Measurements from ENCODE around the gene TBC1D24. TPM values are rescaled to one million over a fixed set of nuclear protein-coding genes. Genes with fewer than 3 reads are reported as not detected.

Gene TBC1D24
- polyA plus RNA-seq, 1 experiment, result 9.2 TPM

DNA sequence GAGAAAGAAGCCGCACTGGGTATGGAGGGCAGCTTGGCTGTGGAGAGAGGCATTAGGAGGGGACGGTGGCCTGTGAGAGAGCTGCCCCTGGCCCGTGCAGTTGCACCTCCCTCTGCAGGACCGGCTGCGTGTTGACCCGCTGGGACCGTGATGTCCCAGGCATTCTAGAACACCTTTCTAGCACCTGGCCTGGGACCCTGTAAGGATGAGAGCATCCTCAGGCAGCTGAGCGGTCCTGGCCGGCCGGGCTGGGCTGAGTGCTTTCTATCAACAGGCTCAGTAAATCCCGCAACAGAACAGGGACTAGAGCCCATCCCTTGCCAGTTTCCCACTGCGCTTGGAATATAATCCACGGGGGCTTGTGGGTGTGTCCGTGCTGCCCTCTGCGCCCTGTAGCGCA is 14.7 kb downstream of the TBC1D24 start:
- no peak for DNase-seq (ENCODE audit: low read depth)
- Histone ChIP-seq H3K4me3 (ENCODE audit: low read depth, low read length) (no peak overlapping the region), H3K36me3 (ENCODE audit: control insufficient read depth, insufficient read depth, low read length) (peaks cover 15% of the 10 kb centered on the region), H3K27me3 (ENCODE audit: control insufficient read depth, insufficient read depth, low read length) (no peaks in the 10 kb centered on the region)
- ChIA-PET CTCF (interaction anchor here (0.5 to 8.3 kb wide), 4 partner anchors 12 to 242 kb away, joined by 3 to 63 read pairs (median 4); partner anchors contain the start of genes ECI1 and TBC1D24), POLR2A (no interaction called here)
- TF ChIP-seq, protein P1, sequence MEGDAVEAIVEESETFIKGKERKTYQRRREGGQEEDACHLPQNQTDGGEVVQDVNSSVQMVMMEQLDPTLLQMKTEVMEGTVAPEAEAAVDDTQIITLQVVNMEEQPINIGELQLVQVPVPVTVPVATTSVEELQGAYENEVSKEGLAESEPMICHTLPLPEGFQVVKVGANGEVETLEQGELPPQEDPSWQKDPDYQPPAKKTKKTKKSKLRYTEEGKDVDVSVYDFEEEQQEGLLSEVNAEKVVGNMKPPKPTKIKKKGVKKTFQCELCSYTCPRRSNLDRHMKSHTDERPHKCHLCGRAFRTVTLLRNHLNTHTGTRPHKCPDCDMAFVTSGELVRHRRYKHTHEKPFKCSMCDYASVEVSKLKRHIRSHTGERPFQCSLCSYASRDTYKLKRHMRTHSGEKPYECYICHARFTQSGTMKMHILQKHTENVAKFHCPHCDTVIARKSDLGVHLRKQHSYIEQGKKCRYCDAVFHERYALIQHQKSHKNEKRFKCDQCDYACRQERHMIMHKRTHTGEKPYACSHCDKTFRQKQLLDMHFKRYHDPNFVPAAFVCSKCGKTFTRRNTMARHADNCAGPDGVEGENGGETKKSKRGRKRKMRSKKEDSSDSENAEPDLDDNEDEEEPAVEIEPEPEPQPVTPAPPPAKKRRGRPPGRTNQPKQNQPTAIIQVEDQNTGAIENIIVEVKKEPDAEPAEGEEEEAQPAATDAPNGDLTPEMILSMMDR (IDR thresholded peaks at IDR 0.05; ENCODE audit: insufficient read depth, low read depth, low read length), result no peak

DNA sequence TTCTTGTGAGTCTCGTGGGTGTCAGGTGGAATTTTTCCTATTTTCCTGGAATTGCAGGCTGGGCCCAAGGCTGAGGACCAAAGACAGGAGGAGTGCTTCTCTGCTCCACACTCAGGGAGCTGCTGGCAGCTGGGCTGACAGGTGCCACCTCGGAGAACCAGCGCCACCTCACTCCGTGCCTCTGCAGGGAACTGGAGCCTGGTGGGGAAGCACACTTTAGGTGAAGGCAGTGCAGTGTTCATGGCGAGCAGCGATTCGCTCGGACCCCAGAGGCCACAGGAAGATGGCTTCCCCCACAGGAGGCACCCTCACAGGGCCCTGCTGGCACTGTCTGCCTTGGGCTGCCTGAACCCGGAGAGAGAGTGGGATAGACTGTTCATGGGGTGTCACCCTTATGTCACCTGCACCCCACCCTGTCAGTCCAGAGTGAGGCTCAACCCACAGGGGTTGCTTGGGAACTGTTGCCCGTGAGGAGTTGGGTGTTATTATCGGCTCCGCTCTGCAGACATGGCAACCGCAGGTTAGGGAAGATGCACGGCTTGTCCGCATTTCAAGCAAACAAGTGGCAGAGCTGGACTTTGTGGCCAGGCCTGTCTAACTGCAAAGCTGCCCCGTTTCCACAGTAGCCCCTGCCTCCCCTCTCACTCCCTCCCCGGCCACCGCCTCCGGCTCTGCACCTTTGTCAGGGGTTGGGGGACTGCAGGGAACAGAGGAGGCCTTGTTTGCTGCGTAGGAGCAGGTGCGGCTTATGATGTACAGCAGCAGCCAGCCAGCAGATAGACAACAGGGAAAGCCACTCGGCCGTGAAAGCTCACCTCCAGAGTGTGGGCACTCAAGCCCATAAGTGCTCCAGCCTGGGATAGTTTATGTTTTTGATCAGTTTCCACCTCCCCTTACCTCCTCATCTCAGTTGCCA is 15.5 kb downstream of the TBC1D24 start:
- TF ChIP-seq, protein P1 (IDR thresholded peaks at IDR 0.05; ENCODE audit: insufficient read depth, low read depth, low read length), result no peak
- Histone ChIP-seq H3K27me3 (ENCODE audit: control insufficient read depth, insufficient read depth, low read length) (no peaks in the 10 kb centered on the region), H3K4me3 (ENCODE audit: low read depth, low read length) (no peak overlapping the region), H3K36me3 (ENCODE audit: control insufficient read depth, insufficient read depth, low read length) (peaks cover 15% of the 10 kb centered on the region)
- ChIA-PET CTCF (interaction anchor here (0.5 to 3.2 kb wide), 3 partner anchors 11 to 243 kb away, joined by 3 to 19 read pairs (median 4); partner anchors contain the start of gene ECI1), POLR2A (no interaction called here)
- DNase-seq (ENCODE audit: low read depth), result no peak

DNA sequence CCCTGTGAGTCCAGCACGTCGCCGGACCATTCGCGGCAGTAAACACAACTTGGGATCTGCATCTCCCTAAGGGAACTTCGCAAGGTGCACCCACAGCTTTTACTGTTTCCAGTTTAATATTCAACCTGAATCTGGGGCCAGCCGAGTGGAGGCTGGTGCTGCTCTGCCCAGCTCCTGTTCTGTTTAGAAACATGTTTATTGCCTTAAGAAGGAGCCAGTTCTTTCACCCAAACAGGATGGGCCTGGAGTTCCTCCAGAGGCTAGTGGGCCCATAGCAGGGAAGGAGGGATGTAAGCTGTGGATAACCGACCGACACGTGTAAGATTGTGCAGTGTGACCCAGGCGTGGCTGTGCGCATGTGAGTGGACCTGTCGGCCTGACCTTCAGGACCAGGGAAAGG is 17.4 kb downstream of the TBC1D24 start:
- no peak for DNase-seq (ENCODE audit: low read depth)
- Histone ChIP-seq H3K27me3 (ENCODE audit: control insufficient read depth, insufficient read depth, low read length) (no peaks in the 10 kb centered on the region), H3K36me3 (ENCODE audit: control insufficient read depth, insufficient read depth, low read length) (peaks cover 23% of the 10 kb centered on the region), H3K4me3 (ENCODE audit: low read depth, low read length) (no peak overlapping the region)
- ChIA-PET POLR2A (no interaction called here), CTCF (interaction anchor here (0.6 to 3.2 kb wide), 3 partner anchors 9 to 239 kb away, joined by 3 to 19 read pairs (median 4); no protein-coding TSS in a partner anchor)
- TF ChIP-seq, protein P1 (IDR thresholded peaks at IDR 0.05; ENCODE audit: insufficient read depth, low read depth, low read length), result no peak

DNA sequence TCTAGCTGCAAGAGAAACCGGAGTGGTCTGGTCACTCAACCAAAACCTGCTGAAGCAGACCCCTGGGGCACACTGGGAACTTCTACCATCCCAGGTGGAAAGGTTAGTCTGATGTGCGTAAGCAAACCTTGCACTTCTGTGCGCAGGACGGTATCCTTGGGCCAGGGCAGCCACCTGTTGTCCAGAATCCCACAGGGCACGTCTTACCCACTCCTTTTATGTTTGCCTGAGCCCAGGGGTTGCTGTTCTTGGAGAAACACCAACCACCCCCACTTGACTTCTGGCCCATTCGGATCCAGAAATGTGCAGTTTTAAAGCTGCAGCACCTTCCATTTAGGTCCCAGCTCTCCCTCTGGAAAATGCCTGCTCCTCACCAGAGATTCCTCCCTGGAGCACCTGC is 18.7 kb downstream of the TBC1D24 start:
- Histone ChIP-seq H3K27me3 (ENCODE audit: control insufficient read depth, insufficient read depth, low read length) (no peaks in the 10 kb centered on the region), H3K36me3 (ENCODE audit: control insufficient read depth, insufficient read depth, low read length) (peaks cover 33% of the 10 kb centered on the region), H3K4me3 (ENCODE audit: low read depth, low read length) (no peak overlapping the region)
- no peak for DNase-seq (ENCODE audit: low read depth)
- ChIA-PET POLR2A (no interaction called here), CTCF (interaction anchor here (0.6 to 3.2 kb wide), 2 partner anchors 8 to 150 kb away, joined by 3 to 19 read pairs; no protein-coding TSS in a partner anchor)
- TF ChIP-seq, protein P1 (IDR thresholded peaks at IDR 0.05; ENCODE audit: insufficient read depth, low read depth, low read length), result no peak

DNA sequence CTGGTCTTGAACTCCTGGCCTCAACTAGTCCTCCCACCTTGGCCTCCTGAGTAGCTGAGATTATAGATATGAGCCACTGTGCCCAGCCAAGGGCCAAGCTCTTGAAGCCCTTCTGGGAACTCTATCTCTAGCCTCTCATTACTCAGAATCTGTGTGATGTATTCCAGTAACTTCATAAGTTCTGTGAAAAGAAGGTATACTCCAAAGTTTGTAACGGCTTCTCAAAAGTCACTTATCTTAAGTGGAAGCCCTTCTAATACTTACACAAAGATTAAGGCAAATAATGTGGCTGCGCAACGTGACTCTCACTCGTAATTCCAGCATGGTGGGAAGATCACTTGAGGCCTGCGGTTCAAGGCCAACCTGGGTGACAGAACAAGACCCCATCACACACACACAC is 19.7 kb downstream of the TBC1D24 start:
- DNase-seq (ENCODE audit: low read depth), result no peak
- H3K36me3 ChIP-seq (ENCODE audit: control insufficient read depth, insufficient read depth, low read length), result peaks cover 38% of the 10 kb centered on the region
- H3K27me3 ChIP-seq (ENCODE audit: control insufficient read depth, insufficient read depth, low read length), result no peaks in the 10 kb centered on the region
- TF ChIP-seq, protein P1 (IDR thresholded peaks at IDR 0.05; ENCODE audit: insufficient read depth, low read depth, low read length), result no peak
- no peak overlapping the region for H3K4me3 ChIP-seq (ENCODE audit: low read depth, low read length)
- ChIA-PET CTCF (interaction anchor here (0.6 kb wide), 1 partner anchor 135 kb away, joined by 3 read pairs; no protein-coding TSS in a partner anchor), POLR2A (no interaction called here)

Data from BJ (cell line).